PC-3 (cell line): ENCODE measurements around the gene SPATA16. TPM values are rescaled to one million over a fixed set of nuclear protein-coding genes. Genes with fewer than 3 reads are reported as not detected.

Experiments
- ATAC-seq: fragments of 200-7000 bp; cut with Tn5 transposase; 2 replicates; pipeline ENCODE4 v1.9.1; 2020; ENCODE audit warnings: mild to moderate bottlenecking, moderate library complexity
- BruUV-seq: library from RNA; stranded (reverse); fragments of 400-500 nt; replicated peaks from 2 replicates; lab custom pipeline; 2021; lab: Mats Ljungman, UMichigan
- CTCF ChIA-PET: fragments of 300-600 bp; sonication (Branson Sonifier 250); formaldehyde crosslinking; loops from one replicate; lab custom pipeline; 2022; ENCODE audit warnings: antibody characterized with exemption; lab: Charles Lee
- POLR2A ChIA-PET: fragments of 300-600 bp; sonication (Branson Sonifier 250); formaldehyde crosslinking; loops from one replicate; lab custom pipeline; 2022; ENCODE audit warnings: antibody characterized with exemption; ENCODE audit not compliant: unreplicated experiment; lab: Charles Lee
- DNase-seq: peaks from one replicate; pipeline ENCODE4 v3.0.0-alpha.2; 2015
- H2AFZ ChIP-seq: fragments of 300-600 bp; sonication (generic); 2 replicates; pipeline ENCODE4 v1.6.0; 2016; ENCODE audit warnings: antibody characterized with exemption, low read length
- H3F3A ChIP-seq: fragments of 300-600 bp; sonication (generic); one replicate; pipeline ENCODE4 v1.6.0; 2017; ENCODE audit warnings: antibody characterized with exemption, low read length, control low read depth, mild to moderate bottlenecking; ENCODE audit not compliant: unreplicated experiment
- H3K27ac ChIP-seq: fragments of 300-600 bp; sonication (generic); 2 replicates; pipeline ENCODE4 v1.5.1; 2016; ENCODE audit warnings: mild to moderate bottlenecking, low read length
- H3K27me3 ChIP-seq: fragments of 300-600 bp; sonication (generic); 2 replicates; pipeline ENCODE4 v1.6.1; 2016; ENCODE audit warnings: low read length, mixed read lengths
- H3K36me3 ChIP-seq: fragments of 300-600 bp; sonication (generic); 2 replicates; pipeline ENCODE4 v1.6.1; 2016; ENCODE audit warnings: low read depth, mixed run types, low read length, mixed read lengths
- H3K4me1 ChIP-seq: fragments of 300-600 bp; sonication (generic); 2 replicates; pipeline ENCODE4 v1.5.1; 2016; ENCODE audit warnings: low read length; ENCODE audit not compliant: insufficient read depth
- H3K4me2 ChIP-seq: fragments of 300-600 bp; sonication (generic); 2 replicates; pipeline ENCODE4 v1.6.0; 2016; ENCODE audit warnings: low read length
- H3K4me3 ChIP-seq: fragments of 300-600 bp; sonication (generic); 2 replicates; pipeline ENCODE4 v1.5.1; 2016; ENCODE audit warnings: mild to moderate bottlenecking, low read length, mixed read lengths
- H3K79me2 ChIP-seq: fragments of 300-600 bp; sonication (generic); 2 replicates; pipeline ENCODE4 v1.6.1; 2017; ENCODE audit warnings: low read length, mixed read lengths
- H3K9ac ChIP-seq: fragments of 300-600 bp; sonication (generic); 2 replicates; pipeline ENCODE4 v1.6.0; 2016; ENCODE audit warnings: mild to moderate bottlenecking, low read length
- H3K9me2 ChIP-seq: fragments of 300-600 bp; sonication (generic); replicated peaks from 2 replicates; pipeline ENCODE4 v1.6.1; 2016; ENCODE audit warnings: mixed run types, low read length, mixed read lengths
- H3K9me3 ChIP-seq: fragments of 300-600 bp; sonication (generic); 2 replicates; pipeline ENCODE4 v1.6.1; 2016; ENCODE audit warnings: low read length, mixed read lengths
- H4K20me1 ChIP-seq: fragments of 300-600 bp; sonication (generic); 2 replicates; pipeline ENCODE4 v1.6.1; 2016; ENCODE audit warnings: low read length, mixed read lengths
- EZH2 ChIP-seq: fragments of 300-600 bp; sonication (generic); IDR thresholded peaks from one replicate; pipeline ENCODE4 v1.6.1; 2017; ENCODE audit warnings: antibody characterized with exemption, mild to moderate bottlenecking, low read length; ENCODE audit not compliant: unreplicated experiment
- EZH2phosphoT487 ChIP-seq: fragments of 300-600 bp; sonication (generic); IDR thresholded peaks from 2 replicates; pipeline ENCODE4 v1.6.1; 2018; ENCODE audit warnings: mild to moderate bottlenecking, antibody characterized with exemption, low read length, borderline replicate concordance
- intact Hi-C: fragments of 100-400 bp; cut with micrococcal nuclease; formaldehyde crosslinking; loops from 2 replicates; pipeline ENCODE4 v1.9.0; 2023
- total RNA-seq: library from RNA; depleted of rRNA; stranded (reverse); fragments of >200 nt; gene quantifications from 2 replicates; pipeline ENCODE4 v1.2.3, GENCODE V29; 2014
- TF ChIP-seq, protein P1 (sequence below): fragments of 300-600 bp; sonication (generic); conservative IDR thresholded peaks from 2 replicates; pipeline ENCODE4 v1.5.1; 2017; ENCODE audit warnings: antibody characterized with exemption, low read depth, mild to moderate bottlenecking, low read length

Gene SPATA16
- total RNA-seq, 1 experiment from 2014 or later, result not detected

DNA sequence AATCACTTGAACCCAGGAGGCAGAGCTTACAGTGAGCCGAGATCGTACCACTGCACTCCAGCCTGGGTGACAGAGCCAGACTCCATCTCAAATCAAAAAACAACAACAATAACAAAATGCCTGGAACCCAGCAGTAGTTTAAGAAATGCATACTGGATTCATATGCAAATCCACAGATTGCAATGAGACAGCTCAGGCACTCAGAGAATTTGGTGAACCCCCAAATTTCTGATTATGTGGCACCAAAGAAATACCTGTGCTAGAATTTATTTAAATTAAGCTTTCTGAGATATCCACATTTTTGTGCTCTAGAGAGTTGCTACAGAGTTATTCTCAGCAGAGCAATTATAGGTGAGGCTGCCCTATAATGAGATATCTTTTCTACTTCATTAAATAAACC is 29.7 kb downstream of the SPATA16 start:
- POLR2A ChIA-PET, result no interaction called here
- no peaks in the 10 kb centered on the region for H3K9me2 ChIP-seq
- intact Hi-C loops, result no loop called here
- H3F3A ChIP-seq, result no peaks in the 10 kb centered on the region
- BruUV-seq, result no TSS peak
- no peak overlapping the region for H3K9ac ChIP-seq
- no peaks in the 10 kb centered on the region for H3K36me3 ChIP-seq
- no peak overlapping the region for H2AFZ ChIP-seq
- TF ChIP-seq EZH2phosphoT487 (no peak), EZH2 (no peak)
- TF ChIP-seq, protein P1, sequence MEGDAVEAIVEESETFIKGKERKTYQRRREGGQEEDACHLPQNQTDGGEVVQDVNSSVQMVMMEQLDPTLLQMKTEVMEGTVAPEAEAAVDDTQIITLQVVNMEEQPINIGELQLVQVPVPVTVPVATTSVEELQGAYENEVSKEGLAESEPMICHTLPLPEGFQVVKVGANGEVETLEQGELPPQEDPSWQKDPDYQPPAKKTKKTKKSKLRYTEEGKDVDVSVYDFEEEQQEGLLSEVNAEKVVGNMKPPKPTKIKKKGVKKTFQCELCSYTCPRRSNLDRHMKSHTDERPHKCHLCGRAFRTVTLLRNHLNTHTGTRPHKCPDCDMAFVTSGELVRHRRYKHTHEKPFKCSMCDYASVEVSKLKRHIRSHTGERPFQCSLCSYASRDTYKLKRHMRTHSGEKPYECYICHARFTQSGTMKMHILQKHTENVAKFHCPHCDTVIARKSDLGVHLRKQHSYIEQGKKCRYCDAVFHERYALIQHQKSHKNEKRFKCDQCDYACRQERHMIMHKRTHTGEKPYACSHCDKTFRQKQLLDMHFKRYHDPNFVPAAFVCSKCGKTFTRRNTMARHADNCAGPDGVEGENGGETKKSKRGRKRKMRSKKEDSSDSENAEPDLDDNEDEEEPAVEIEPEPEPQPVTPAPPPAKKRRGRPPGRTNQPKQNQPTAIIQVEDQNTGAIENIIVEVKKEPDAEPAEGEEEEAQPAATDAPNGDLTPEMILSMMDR, result no peak
- no peaks in the 10 kb centered on the region for H3K4me1 ChIP-seq
- no peak overlapping the region for H3K27ac ChIP-seq
- H3K27me3 ChIP-seq, result peaks cover 46% of the 10 kb centered on the region
- no peak for ATAC-seq
- CTCF ChIA-PET, result no interaction called here
- DNase-seq, result no peak
- H3K9me3 ChIP-seq, result no peaks in the 10 kb centered on the region
- no peaks in the 10 kb centered on the region for H3K79me2 ChIP-seq
- no peak overlapping the region for H3K4me2 ChIP-seq
- H3K4me3 ChIP-seq, result no peak overlapping the region
- no peaks in the 10 kb centered on the region for H4K20me1 ChIP-seq

DNA sequence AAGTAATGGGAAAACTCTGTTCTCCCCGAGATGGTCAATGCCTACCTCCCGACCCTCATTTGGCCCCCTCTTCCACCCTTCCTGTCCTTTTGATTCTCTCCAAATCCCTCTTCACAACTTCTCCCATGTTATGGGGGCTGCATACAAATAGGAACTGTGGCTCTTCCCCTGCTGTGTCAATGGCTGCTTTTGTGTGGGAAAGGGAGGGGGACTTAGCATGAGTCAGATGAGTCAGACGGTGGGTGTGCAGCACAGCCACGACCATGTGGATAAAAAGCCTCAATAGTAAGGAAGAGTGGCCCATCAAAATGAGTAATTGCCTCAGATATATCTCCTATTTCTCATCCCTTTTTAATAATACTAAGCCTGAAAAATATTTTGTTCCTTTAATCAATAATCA is 31.9 kb downstream of the SPATA16 start:
- intact Hi-C loops, result no loop called here

DNA sequence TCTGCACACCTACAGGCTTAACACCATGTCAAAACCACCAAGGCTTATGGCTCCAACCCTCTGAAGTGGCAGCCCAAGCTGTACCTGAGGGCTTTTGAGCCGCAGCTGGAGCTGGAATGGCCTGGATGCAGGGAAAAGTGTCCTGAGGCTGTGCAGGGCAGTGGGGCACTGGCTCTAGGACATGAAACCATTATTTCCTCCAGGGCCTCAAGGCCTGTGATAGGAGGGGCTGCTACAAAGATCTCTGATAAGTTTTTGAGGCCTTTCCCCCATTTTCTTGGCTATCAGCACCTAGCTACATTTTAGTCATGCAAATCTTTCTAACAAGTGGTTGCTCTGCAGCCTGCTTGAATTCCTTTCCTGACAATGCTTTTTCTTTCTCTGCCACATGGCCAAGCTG is 37.6 kb downstream of the SPATA16 start:
- Histone ChIP-seq H3K4me3 (no peak overlapping the region), H3K79me2 (no peaks in the 10 kb centered on the region), H3K27ac (no peak overlapping the region), H3K27me3 (peaks cover 2% of the 10 kb centered on the region; the same call in 1 of the 2 replicates), H3K4me2 (no peak overlapping the region), H3K9me3 (no peaks in the 10 kb centered on the region), H4K20me1 (no peaks in the 10 kb centered on the region), H2AFZ (no peak overlapping the region), H3F3A (no peaks in the 10 kb centered on the region), H3K9ac (no peak overlapping the region), H3K9me2 (no peaks in the 10 kb centered on the region), H3K4me1 (no peaks in the 10 kb centered on the region), H3K36me3 (no peaks in the 10 kb centered on the region)
- BruUV-seq, result no TSS peak
- POLR2A ChIA-PET, result no interaction called here
- TF ChIP-seq, protein P1, result no peak
- no peak for TF ChIP-seq EZH2phosphoT487
- TF ChIP-seq EZH2, result no peak
- CTCF ChIA-PET, result no interaction called here
- intact Hi-C loops, result no loop called here
- DNase-seq (no peak), ATAC-seq (no peak)

More for the DNA sequence above, 31.9 kb downstream of the SPATA16 start:
- H3K27me3 ChIP-seq, result peaks cover 32% of the 10 kb centered on the region
- no peaks in the 10 kb centered on the region for H3K9me3 ChIP-seq
- H3K4me1 ChIP-seq, result no peaks in the 10 kb centered on the region
- no peak for DNase-seq
- no peak for ATAC-seq
- no peaks in the 10 kb centered on the region for H4K20me1 ChIP-seq
- H3K27ac ChIP-seq, result no peak overlapping the region
- H3K36me3 ChIP-seq, result no peaks in the 10 kb centered on the region
- H3K79me2 ChIP-seq, result no peaks in the 10 kb centered on the region
- H3K4me3 ChIP-seq, result no peak overlapping the region
- TF ChIP-seq EZH2 (no peak), EZH2phosphoT487 (no peak)
- TF ChIP-seq, protein P1, result no peak
- no peak overlapping the region for H2AFZ ChIP-seq
- ChIA-PET POLR2A (no interaction called here), CTCF (no interaction called here)
- H3K4me2 ChIP-seq, result no peak overlapping the region
- no peak overlapping the region for H3K9ac ChIP-seq
- H3F3A ChIP-seq, result no peaks in the 10 kb centered on the region
- H3K9me2 ChIP-seq, result no peaks in the 10 kb centered on the region
- no TSS peak for BruUV-seq
